Measurements from ENCODE around the gene GNB1.
"Not testable (repeated sequence)": the region's sequence is repeated elsewhere in the genome, so short reads cannot be mapped to it uniquely, and the experiment has no call there.

Gene GNB1

DNA sequence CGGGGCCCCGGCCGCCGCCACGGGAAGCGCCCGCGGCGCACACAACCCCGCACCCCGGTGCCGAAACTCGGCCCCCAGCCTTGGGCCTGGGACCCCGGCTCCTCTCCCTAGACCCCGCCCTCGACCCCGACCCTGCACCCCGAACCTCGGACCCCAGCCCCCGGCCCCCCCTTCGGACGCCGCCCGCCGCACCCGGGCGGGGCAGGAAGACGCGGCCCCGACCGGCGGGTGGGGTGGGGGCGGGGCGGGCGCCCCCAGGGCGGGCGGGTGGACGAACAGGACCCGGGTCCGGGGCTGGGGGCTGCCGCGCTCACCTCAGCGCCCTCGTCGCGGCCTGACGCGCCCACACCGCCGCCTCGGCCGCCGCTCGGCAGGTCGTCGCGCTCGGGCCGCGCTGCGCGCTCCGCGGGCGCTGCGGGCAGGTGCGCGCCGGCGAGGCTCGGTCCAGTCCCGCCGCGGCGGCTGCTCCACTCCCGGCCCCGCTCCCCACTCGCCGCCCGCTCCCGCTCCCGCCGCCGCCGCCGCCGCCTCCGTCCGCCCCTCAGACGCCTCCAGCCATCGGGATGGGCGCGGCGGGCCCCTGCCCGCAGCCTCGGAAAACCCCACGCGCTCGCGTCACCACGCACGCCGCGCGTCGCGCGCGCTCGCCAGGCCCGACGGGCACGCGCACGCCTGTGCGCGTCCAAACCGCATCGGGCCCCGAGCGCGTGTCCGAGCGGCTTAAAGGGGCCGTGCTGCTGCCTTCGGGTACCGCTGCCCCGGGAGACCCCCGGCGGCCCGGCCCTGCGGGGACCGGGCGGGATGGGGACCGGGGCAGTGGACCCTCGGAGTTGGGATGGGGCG lies at the start of gene GNB1:
GNB1 (minus strand) TSS at position 582 of the 843 bp plus-strand sequence. CDS start 65,634 bp downstream, outside the sequence.
- peak; percentile 97 for DNase-seq

DNA sequence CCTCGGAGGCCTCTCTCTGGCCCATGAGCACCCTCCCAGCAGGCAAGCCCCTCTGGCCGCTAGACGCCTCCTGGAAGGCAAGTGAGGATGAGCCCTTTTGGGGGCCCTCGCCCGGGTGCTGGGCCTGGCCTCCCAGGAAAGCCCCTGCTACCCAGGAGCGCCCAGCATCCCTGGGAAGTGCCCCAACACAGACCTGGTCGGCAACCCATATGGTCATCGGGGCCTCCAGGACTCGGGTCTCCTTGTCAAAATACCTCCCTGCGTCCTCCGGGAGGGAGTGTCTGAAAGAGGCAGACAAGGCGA lies 49.2 kb upstream of the GNB1 start:
- no peak for DNase-seq

DNA sequence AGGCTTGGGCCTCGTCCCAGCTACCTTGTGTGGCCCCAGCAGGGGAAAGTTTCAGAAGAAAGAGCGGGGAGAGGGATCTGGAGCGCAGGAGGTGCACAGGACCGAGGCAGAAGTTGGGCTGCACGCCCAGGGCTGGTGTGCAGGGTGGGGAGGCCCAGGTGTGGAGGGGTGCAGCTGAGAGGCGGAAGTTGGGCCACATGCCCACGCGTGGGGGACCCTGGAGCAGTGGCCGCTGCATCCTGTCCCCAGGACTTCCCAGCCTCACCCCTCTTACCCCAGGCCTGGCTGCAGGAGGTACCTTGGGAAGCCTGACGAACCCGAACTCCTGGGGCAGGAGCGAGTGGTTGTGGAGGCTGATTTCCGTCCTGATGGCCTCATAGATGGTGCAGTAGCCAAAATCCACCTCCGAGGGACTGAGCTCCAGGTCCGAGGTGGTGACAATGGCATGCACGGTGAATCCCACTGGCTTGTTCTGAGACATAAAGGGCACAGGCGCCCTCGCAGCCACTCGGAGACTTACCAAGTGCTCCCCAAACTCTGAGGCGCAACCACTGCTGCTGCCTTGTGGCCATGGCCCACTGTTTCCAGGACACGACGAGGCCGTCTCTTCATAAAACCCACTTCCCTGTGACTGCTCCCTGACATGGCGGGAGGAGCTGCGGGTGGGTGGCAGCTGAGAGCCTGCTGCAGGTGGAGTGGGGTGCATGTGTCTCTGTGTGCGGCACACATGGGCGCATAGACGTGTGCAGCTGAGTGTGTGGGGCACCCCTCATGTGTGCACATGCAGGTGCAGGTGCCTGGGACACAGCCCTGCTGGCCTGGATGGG lies 48.6 kb upstream of the GNB1 start:
- peak; percentile 32 for DNase-seq

DNA sequence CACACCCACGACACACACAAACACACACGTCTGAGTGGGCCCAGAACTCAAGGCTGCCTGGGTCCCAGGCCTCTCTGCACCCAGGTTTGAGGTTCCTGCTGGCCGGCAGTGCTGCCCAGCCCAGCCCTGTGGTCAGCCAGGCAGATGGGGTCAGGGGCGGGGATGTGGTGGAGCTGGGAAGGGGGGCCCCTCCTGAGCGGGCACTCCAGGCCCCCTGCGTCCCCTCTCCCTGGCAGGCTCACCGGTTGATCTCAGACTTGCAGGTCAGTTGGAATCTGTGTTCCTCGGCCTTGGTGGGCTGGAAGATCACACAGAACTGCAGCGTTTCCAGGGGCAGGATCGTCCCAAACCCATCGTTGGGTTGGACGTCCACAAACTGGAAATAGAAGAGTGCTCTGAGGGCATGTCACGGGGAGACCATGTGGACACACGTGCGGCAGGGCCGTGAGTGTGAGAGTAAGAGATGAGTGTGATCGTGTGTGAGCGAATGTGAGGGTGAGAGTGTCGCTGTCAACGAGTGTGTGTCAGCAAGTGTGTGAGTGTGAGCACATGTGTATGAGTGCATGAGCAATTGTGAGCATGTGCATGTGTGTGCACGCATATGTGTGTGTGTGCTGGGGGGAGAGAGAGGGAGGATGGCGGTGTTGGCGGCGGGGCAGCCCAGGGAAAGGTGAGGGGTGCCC lies 47.9 kb upstream of the GNB1 start:
- DNase-seq, result peak; percentile 15

DNA sequence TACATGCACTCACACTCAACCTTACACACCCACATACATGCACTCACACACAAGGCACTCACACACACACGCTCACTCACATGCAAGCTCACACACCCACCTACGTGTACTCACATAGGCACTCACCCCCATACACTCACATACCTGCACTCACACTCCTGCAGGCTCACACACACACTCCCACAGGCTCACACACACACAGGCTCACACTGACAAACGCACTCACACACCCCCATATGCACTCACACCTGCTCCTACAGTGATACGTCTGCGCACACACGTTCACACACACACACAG lies 47.3 kb upstream of the GNB1 start:
- peak; percentile 16 for DNase-seq

DNA sequence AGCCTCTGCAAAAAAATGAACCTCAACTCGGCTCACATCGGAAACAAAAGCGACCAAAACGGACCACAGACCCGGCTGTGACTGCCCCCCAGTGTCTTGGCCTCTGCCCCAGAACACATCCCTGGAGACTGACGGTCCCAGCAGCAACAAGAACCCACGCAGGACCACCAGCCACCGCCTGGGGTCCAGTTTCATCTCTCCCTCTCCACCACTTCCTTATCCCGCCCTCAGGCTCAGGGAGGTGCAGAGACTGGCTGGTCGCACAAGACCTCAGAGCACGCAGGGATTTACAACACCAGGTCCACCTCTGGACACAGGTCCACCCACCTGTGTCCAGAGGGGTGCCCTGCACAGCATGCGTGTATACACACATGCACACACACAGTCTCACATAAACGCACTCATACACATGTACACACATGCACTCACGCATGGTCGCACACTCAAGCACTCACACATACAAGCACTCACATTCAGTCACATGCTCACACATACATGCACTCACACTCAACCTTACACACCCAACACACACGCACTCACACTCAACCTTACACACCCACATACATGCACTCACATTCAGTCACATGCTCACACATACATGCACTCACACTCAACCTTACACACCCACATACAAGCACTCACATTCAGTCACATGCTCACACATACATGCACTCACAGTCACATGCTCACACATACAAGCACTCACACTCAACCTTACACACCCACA lies 46.8 kb upstream of the GNB1 start:
- no peak for DNase-seq

DNA sequence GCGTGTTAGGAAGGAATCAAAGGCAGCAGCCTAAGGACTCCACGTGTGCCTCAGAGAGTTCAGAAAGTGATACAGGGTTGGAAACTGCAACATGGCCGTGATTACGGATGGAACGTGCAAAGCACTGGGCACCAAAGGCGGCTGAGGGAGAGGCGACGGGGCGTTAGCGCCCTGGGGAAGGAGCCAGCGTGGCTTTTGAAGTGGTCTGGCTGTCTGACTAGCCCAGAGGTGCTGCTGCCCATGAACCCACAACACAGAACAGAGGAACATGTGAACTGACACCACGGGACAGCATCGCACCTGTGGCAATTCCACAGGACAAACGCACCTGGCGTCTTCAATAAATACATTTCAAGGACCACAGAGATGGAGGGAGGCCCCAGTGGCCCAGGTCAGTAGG lies 46.2 kb upstream of the GNB1 start:
- no peak for DNase-seq

DNA sequence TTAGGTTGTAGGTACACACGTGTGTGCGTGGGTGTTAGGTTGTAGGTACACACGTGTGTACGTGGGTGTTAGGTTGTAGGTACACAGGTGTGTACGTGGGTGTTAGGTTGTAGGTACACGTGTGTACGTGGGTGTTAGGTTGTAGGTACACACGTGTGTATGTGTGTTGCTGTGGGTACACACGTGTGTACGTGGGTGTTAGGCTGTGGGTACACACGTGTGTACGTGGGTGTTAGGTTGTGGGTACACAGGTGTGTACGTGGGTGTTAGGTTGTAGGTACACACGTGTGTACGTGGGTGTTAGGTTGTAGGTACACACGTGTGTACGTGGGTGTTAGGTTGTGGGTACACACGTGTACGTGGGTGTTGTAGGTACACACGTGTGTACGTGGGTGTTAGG lies 44.0 kb upstream of the GNB1 start:
- not testable (repeated sequence) for DNase-seq

DNA sequence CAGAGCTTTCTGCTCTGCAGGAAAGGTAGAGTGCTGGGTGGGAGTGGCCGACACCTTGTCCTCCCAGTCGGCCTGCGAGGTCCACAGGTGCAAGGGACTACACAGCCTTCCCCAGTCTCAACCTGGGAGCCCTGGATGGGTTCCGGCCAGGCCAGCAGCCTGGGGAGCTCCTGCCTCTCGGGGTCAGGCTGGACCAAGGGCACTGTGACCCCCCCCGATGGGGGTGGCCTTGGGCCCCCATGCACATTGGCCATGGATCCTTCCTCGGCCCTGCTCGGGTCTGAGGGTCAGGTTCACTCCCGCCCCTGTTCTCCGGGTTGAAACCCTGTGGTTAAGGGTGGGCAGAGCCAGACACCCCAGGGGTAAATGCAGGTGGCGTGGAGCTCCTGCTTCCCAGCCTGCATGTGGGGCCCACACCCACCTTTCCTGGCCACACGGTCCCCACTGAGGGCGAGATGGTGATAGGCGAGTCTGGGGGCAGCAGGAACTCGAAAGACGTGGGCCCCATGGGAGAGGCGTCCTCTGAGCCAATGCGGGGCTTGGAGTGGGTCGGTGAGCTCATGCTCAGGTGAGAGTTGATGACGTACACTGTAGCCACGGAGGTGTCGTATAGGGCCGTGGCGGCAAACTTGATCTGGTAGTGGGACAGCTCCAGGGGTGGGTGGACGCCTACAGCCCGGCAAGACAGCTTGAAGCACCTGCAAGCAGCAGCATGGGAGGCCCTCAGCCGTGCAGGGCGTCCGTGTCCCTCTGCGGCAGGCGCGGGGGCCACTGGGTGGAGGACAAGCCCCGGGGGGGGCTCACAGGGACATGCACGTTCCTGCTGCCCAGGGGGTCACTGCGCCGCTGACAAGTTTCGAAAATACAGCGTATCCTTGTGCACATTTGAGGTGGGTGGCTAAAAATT lies 39.0 kb upstream of the GNB1 start:
- DNase-seq, result no peak

DNA sequence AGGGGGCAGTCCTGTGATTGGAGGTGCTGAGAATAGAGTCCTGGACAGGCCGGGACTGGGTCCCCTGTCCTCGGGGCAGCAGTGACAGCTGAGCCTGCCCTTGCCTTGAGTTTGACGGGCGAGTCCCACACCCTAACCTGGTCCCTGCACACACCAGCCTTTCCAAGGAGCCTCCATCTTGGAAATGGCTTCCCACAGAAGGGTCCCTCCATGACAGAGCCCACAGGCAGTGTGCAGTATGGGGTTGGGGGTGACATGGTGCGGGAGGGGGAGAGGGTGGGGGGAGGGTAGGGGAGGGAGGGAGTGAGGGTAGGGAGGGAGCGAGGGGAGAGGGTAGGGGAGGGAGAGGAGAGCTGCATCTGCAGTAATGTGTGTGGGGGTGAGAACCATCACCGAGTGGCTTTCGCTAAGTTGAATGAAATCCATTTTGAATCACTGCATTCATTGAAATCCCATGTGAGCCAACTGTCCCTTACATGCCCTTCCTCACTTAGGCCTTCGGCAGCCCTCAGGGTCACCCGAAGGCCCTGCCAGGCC lies 38.3 kb upstream of the GNB1 start:
- no peak for DNase-seq

DNA sequence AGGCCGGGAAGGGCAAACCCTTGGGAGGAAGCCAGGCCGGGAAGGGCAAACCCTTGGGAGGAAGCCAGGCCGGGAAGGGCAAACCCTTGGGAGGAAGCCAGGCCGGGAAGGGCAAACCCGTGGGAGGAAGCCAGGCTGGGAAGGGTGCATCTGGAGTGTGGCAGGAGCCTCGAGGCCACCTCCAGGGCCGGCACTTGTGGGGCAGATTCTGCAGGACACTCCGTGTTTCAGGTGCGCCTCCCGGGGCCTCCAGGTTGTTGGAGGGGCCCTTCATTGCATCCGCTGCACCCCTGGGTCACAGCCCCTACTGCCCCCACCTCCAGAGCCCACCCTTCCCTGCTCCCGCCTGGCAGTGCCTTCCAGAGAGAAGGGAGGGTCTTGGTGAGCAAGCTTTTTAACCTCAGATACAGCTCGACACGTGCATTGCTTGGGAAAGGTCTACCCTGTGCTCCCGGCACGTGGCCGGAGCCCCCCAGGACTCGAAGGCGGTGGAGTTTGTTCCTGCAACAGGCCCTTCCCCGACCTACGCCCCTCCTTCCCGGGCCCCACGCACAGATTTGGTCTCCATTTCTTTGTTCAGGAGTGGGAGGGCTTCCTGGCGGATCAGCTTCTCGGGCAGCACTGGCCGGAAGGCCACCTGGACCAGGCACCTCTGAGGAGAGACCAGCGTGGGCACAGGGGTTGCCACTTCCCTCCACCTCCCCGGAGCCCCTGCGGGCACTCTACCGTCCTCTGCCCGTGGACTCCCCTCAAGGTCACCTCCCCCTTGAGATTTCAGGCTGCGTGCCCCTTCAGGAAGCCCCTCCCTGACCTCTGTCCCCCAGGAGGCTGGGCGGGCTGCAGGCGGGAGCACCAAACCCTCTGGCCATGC lies 37.6 kb upstream of the GNB1 start:
- DNase-seq, result no peak

DNA sequence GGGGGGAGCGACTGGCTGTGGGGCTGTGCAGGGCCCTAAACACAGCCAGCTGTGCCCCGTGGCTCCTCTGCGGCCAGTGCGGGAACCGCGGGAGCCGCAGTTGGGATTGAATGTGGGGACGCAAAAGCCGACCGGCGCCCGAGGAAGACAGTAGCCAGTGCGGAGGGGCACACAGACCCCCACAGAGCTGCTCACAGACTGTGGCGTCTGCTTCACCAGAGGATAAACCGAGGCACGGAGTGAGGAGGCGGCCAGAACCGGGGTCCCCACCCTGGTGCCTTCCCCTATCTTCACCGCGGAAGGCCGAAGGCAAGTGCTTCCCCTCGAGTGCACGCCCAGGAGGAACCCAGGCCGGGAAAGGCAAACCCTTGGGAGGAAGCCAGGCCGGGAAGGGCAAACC lies 36.9 kb upstream of the GNB1 start:
- DNase-seq, result no peak

DNA sequence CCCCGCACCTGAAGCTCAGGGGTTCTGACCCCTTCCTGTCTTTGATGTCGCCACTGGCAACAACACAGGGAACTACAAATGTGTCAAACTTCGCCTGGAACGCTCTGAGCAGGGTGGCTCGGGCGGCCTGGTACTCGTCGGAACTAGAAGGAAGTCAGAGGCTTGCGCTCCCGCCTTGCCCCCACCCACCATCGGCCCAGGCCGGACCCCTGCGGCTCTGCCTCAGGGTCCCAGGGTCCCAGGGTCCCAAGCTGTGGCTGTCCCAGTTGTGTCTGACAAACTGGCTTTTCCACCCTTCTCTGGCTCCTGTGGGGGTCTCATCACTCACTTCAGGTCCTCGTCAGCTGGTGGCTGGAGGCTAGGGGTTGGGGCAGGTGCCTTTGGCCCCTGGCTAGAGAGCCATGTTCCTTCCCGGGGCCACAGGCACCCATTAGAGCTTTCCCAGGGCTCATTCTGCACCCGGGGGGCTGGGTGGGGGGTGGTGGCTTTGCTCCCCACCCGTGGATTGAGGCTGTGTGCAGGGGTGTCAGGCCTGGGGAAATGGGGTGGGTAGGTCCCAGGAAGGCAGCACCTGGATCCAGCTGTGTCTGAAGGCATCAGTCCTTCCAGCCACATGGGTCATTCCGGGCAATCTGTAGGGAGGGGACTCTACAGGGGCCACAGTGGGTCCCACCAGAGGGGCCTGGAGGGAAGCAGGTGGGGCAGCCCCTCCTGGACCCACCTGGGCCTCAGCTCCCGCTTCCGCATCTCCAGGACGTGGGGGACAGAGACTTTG lies 36.2 kb upstream of the GNB1 start:
- DNase-seq, result no peak

DNA sequence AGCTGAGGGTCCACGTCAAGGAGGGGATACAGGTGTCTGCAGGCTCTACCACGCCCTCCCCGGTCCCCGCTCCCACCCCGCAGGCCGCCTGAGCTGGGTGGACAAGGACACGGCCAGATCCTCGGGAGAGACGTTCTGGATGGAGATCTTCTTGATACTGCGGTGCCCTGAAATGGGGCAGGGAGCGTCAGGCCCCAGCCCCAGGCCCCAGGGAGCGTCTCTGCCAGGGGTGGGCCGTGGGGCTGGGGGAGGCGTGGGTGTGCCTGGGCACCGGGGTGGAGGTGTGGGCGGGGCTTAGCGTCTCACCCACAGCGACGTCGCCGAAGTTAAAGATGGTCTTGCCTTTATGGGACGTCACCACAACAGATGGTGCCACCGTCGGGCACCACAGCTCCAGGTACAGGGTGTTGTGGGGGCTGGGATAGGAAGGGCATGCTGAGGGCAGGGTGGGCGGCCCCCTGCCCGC lies 35.5 kb upstream of the GNB1 start:
- no peak for DNase-seq

DNA sequence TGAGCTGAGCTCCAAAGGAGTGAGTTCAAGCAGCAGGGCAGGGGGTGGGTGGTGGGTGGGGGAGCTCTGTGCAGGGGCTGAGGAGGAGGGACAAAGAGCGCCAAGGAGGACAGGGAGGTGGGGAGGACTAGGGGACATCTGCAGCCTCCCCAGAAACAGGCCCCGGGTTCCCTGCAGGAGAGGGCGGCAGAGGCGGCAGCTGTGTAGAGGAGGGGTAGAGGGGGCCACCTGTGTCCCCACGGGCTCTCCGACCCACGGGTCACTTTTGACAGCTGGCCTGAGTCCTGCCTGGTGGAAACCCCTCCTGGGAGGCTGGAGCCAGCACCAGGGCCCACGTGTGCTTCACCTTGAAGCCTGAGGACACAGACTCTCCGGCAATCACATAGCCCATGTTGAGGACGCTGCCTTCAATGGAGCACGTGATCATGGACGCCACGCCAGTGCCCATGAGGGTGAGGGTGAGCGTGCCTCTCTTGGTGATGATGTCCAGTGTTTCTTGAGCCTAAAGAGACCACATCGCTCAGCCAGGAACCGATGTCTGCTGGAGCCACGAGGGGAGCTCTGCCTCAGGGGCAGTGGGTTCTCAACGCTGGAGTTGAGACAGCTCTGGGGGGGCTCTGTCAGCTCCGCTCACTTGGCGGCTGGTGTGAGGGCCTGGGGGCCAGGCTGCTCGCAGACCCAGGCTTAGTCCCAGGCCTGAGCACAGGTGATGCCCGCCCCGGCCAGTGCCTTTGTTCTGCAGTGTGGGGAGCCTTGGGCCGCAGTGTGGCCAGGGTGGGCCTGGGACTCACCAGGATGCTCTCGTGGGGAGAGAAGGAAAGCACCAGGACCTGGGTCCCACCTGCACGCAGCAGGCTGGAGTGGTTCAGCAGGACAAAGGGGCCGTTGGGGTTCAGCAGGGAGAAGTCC lies 34.8 kb upstream of the GNB1 start:
- DNase-seq, result no peak

DNA sequence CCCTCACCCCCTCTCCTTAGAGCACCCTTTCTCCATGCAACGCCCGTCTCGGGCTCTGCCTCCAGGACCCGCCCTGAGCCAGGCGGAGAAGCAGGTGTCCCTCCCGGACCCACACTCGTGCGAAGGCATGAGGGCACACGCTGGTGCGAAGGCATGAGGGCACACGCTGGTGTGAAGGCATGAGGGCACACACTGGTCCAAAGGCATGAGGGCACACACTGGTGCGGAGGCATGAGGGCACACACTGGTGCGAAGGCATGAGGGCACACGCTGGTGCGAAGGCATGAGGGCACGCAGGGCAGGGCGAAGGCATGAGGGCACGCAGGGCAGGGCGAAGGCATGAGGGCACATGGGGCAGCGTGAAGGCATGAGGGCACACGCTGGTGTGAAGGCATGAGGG lies 34.0 kb upstream of the GNB1 start:
- DNase-seq, result no peak

DNA sequence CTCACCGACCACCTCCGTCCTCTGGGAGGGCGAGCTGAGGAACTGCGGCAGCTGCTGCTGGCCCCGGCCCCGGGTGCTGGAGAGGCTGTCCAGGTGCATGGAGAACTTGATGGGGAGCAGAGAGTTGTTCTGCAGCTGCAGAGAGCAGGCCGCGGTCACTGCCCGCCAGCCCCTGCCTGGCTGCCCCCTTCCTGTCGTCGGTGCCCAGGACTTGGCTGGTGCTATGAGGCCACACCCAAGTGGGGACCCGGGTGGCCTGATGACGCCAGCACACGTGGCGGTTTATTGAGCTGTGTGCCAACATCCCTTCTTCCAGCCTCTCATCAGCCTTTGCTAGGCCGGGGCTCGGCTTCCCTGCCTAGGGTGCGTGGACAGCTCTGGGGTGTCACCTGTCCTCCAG lies 33.5 kb upstream of the GNB1 start:
- peak; percentile 61 for DNase-seq

DNA sequence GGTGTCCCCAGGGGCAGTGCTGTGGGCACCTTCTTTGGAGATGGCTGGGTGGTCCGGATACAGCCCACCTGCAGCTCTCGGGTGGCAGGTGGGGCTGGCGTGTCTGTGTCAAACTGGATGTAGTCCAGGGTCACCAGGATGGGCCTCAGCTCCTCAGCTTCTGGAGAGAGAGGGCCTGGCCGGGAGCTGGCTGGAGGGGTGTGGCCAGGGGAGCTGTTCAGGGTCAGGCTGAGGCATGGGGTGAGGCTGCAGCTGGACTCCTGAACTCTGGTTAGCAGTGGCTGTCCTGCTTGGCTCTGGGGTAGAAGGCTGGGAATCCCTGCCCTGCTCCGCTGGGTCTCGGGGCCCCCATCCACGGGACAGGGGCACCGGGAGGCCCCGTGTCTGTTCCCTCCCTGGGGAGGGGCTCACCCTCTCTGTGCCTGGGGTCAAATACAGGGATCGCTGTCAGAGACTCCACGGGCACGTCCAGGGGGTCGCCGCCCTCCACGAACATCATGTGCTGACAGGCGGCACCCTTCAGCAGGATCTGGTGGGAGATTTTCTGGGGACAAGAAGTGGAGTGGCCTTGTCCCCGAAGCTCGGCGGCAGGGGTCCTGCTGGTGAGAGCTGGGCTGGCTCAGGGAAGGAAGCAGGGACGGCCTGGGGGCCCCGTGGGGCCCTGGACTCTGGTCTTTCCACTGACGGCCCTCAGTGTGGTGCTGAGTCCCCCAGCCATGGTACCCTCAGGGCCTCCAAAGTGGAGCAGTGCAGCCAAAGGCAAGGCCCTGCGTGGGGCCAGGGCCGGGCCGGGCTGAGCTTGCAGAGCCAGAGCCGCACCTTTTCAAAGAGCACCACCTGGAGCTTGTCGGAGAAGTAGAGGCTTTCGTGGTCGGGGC lies 32.3 kb upstream of the GNB1 start:
- DNase-seq, result peak; percentile 40

Data from right forelimb (tissue), 1 donor.